GM08714 (cell line): Measurements from ENCODE around the gene ADTRP.

Source experiments
- H3K4me3 ChIP-seq: fragments of 200-500 bp; sonication (Bioruptor generic); 2 replicates; pipeline ENCODE4 v1.5.1; 2014; ENCODE audit warnings: mild to moderate bottlenecking, low read length, inconsistent platforms
- ZNF274 ChIP-seq: IDR thresholded peaks from 2 replicates; pipeline ENCODE4 v1.6.1; 2012; ENCODE audit warnings: mild to moderate bottlenecking, low read depth, low read length

The ADTRP gene

DNA sequence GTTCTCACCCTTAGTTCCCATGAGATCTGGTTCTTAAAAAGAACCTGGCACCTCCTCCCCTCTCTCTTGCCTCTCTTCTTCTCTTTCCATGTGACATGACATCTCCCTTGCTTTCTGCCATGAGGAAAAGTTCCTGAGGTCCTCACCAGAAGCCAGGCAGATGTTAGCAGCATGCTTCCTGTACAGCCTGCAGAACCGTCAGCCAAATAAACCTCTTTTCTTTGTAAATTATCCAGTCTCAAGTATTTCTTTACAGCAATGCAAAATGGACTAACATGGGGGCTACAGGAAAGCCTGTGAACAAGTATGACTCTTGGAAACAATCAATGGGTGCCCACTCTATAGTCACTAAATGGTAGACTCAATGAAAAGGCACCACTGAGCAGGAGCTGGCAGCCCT, 34.5 kb downstream of the ADTRP start:
- no peak overlapping the region for H3K4me3 ChIP-seq
- TF ChIP-seq ZNF274: no peak

DNA sequence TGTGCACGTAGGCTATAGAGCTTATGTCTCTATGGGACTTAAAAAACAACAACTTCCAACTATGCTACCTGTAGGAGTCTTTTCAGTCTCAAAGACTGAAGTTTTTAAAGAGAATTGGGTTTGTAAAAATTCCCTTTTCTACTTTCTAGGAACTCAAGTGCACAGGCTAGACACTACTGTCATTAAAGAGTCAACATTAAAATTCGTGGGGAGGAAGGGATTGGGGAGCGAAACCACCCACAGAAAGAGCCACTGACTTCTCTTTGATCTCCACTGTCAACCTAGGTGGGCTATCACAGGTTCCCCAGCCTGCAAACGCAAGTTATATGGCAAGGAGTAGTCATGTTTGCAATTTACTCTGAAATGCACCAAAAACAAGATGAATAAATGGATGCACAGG, 37.7 kb downstream of the ADTRP start:
- H3K4me3 ChIP-seq: no peak overlapping the region
- TF ChIP-seq ZNF274: no peak

DNA sequence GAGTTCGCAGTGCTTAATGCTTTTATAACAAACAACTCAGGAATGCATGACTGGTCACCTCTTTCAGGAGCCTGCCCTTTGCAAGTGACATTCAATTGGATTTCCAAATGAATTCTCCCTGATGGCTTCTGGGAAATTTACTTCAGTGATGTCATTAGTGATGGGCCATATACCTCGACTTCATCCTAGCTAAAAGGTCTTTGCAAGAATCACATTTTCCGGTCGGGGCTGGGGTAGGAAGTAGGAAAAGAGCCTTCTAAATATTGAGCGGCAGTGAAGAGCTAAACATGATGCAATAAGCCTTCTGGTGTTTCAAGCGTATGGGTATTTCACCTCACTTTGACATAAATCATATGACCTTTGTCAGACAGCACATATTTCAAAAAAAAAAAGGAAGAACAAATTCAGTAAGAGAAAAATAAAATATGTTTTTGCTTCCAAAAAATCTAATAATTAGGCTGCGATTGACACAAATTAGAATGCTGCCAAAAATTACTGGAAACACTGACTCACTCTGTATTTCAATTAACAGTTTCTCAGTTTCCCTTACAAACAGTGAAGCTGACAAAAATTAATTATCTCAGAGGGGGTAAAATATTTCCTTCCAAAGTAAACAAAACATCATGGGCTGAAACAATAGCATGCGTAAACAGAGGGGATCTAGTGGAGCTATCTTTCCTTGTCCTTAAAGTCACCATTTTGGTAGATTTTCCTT, 39.8 kb downstream of the ADTRP start:
- H3K4me3 ChIP-seq: no peak overlapping the region
- TF ChIP-seq ZNF274: no peak

- H3K4me3 ChIP-seq: no peak overlapping the region
- no peak for TF ChIP-seq ZNF274
Observed at GRCh38 chr6:11738234-11738633, 40.4 kb downstream of the ADTRP start.

GRCh38 chr6:11736601-11737000, 42.0 kb downstream of the ADTRP start:
- TF ChIP-seq ZNF274: no peak

GRCh38 chr6:11734861-11735613, 43.6 kb downstream of the ADTRP start:
- H3K4me3 ChIP-seq: no peak overlapping the region
- TF ChIP-seq ZNF274: no peak

More at GRCh38 chr6:11736601-11737000, 42.0 kb downstream of the ADTRP start:
- H3K4me3 ChIP-seq: no peak overlapping the region

DNA sequence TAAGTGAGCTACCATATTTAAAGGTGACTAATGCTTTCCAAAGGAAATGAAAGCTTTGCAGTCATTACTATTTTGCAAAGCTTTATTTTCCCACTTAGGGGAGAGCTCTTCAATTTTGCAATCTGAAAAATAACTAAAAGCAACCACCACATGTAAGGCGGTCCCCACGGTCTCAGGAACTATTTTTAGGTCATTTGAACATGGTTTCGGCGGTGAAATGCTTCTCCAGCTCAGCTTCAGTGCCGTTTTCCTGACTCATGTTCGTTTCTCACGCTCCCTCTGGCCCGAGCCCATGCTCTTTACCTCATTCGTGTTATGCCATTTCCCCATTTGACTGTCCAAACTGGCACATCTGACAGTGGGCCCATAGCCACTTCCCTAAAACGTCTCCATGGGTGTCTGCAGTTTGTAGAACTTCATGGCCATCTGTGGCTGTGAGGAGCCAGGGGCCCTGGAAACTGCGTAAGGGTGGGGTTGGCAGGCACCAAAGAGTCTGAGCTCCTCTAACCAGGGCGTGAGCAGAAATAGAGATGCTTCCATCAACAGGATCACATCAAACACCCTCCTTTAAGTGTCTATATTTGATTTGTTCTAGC, 46.5 kb downstream of the ADTRP start:
- H3K4me3 ChIP-seq: no peak overlapping the region
- no peak for TF ChIP-seq ZNF274

GRCh38 chr6:11731423-11731822, 47.2 kb downstream of the ADTRP start:
- TF ChIP-seq ZNF274: no peak

DNA sequence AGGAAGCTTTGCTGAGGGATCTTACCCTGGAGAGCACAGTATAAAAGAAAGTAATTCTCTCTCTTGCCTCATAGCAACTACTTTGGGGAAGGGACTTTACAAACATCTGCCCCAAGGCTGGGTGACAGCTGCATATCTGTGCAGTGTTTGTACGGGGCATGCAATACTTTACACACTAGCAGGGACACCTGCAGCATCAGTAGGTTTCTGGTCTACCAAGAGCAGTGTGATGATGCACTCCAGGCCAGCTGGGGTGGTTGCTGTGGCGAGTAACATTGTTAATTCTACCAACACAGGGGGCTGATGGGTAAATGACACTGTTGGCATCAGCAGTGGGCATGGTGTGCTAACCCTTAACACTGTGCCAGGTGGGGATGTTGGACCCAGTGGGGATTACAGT, 48.0 kb downstream of the ADTRP start:
- no peak for TF ChIP-seq ZNF274
- no peak overlapping the region for H3K4me3 ChIP-seq

More at GRCh38 chr6:11731423-11731822, 47.2 kb downstream of the ADTRP start:
- no peak overlapping the region; the same call in 1 of the 2 replicates for H3K4me3 ChIP-seq

- no peak overlapping the region for H3K4me3 ChIP-seq
- no peak for TF ChIP-seq ZNF274
Observed at GRCh38 chr6:11729076-11729475, 49.5 kb downstream of the ADTRP start.

DNA sequence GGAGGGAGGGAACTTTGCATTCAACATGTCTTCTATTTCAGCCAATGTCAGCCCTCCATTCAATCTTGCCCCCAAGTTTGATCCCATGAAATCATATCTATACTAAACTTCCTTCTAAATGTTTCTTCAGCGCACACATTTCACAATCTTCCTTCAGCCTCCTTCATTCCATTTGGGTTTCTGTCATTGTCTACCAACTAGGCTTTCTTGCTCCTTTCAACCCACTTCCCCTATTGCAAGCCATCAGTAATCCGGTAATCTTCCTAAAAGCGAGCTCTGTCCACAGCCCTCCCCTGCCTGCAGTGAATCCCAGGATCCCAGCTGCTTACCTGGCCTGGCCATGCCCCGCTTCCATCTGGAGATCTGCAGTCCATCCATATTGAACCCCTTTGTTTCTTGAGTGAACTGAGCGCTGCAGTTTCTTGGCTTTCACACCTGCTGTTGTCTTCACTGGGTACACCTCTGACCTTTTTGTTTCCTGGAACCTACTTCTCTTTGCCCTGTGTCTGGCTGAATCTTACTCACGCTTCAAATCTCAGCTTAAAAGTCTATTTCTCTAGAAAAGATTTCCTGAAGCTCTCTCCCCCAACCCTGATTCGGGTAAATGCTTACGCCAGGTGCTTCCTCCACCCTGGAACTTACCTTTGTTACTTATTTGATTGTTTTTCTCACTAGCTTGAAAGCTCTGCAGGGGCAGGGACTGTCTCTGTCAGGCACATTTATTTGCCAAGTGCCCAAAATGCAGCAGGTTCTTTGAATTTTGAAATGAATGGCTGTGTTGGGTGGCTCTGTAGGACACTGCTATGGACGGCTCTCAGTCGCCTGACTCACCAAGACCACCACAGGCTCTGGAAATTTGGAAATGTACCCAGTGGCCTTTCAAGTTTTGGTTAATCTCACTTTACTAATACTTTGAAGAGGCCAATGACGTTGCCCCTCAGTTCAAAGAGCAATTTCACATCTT, 50.3 kb downstream of the ADTRP start:
- H3K4me3 ChIP-seq: no peak overlapping the region
- no peak for TF ChIP-seq ZNF274

DNA sequence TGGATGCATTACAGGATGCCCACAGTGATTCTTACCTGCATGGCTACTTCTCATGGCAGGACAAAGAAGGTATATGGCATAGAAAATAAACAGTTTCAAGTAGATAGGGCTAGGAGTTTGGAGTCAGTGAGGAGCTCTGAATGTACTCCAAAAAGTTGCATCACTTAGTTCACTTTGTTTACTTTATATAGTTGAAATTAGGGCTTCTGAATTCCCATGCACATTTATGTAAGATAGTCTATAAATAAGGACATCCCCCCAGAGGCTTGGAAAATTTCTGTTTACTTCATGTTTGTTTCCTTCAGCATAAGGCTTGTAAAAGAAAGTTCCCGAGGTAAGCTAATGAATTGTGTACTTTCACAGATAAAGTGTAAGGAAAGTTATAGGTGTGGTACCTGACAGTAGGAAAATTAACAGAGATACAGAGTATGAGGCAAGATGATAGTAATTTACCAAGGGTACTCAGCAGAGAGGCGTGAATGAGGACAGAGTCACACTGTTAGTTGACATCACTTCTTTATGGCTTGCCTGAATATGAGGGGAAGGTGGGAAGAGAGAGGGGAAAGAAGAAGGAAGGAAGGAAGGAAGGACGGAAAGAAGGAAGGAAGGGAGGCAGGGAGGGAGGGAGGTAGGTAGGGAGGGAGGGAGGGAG, 51.1 kb downstream of the ADTRP start:
- TF ChIP-seq ZNF274: no peak
- no peak overlapping the region for H3K4me3 ChIP-seq

- no peak for TF ChIP-seq ZNF274
- no peak overlapping the region for H3K4me3 ChIP-seq
Observed at GRCh38 chr6:11724286-11724685, 54.3 kb downstream of the ADTRP start.
